ENCODE results near the gene CLRN2. TPM values are rescaled to one million over a fixed set of nuclear protein-coding genes. Genes with fewer than 3 reads are reported as not detected.

Gene CLRN2
- total RNA-seq (ENCODE audit: low replicate concordance), result not detected in 2 replicates
- long read RNA-seq, result 0 reads

- no peak within 1 kb of the TSS for H3K4me3 Mint-ChIP-seq
- H3K27me3 Mint-ChIP-seq, result peaks cover 30% of the 10 kb centered on the region
- peaks cover 30% of the 10 kb centered on the region for H3K4me1 Mint-ChIP-seq (ENCODE audit: unreplicated experiment)
- H3K36me3 Mint-ChIP-seq, result peaks cover 4% of the 10 kb centered on the region
- DNase-seq (ENCODE audit: extremely low spot score, unreplicated experiment), result no peak
- H3K27ac Mint-ChIP-seq, result no peak within 1 kb of the TSS
- H3K9me3 Mint-ChIP-seq, result no peaks in the 10 kb centered on the region
- no peak for TF ChIP-seq CTCF (conservative IDR thresholded peaks at IDR 0.05)
Measured at GRCh38 chr4:17514865-17515264, at the start of gene CLRN2. Gene CLRN2, plus strand, starts transcription at chr4:17515165. Its CDS starts 102 bp downstream, at chr4:17515267.

- peak overlapping the region; percentile 39 for H3K27ac Mint-ChIP-seq
Measured at GRCh38 chr4:17468619-17469221, 46.2 kb upstream of the CLRN2 start.

GRCh38 chr4:17469931-17470674 is 44.9 kb upstream of the CLRN2 start:
- peaks cover 15% of the 10 kb centered on the region for H3K4me1 Mint-ChIP-seq (ENCODE audit: unreplicated experiment)
- no peaks in the 10 kb centered on the region for H3K27me3 Mint-ChIP-seq
- TF ChIP-seq CTCF (conservative IDR thresholded peaks at IDR 0.05), result no peak
- H3K4me3 Mint-ChIP-seq, result no peak overlapping the region
- no peak for DNase-seq (ENCODE audit: extremely low spot score, unreplicated experiment)
- no peak overlapping the region for H3K27ac Mint-ChIP-seq
- no peaks in the 10 kb centered on the region for H3K9me3 Mint-ChIP-seq
- no peaks in the 10 kb centered on the region for H3K36me3 Mint-ChIP-seq

More at GRCh38 chr4:17468619-17469221, 46.2 kb upstream of the CLRN2 start:
- TF ChIP-seq CTCF (conservative IDR thresholded peaks at IDR 0.05), result peak; percentile 81
- Mint-ChIP-seq H3K9me3 (no peaks in the 10 kb centered on the region), H3K36me3 (no peaks in the 10 kb centered on the region), H3K4me1 (ENCODE audit: unreplicated experiment) (peaks cover 15% of the 10 kb centered on the region), H3K27me3 (no peaks in the 10 kb centered on the region), H3K4me3 (no peak overlapping the region)
- no peak for DNase-seq (ENCODE audit: extremely low spot score, unreplicated experiment)

- no peaks in the 10 kb centered on the region for H3K36me3 Mint-ChIP-seq
- DNase-seq (ENCODE audit: extremely low spot score, unreplicated experiment), result no peak
- H3K27ac Mint-ChIP-seq, result no peak overlapping the region
- no peaks in the 10 kb centered on the region for H3K27me3 Mint-ChIP-seq
- no peak for TF ChIP-seq CTCF (conservative IDR thresholded peaks at IDR 0.05)
- no peak overlapping the region for H3K4me3 Mint-ChIP-seq
- no peaks in the 10 kb centered on the region for H3K9me3 Mint-ChIP-seq
- peaks cover 11% of the 10 kb centered on the region for H3K4me1 Mint-ChIP-seq (ENCODE audit: unreplicated experiment)
Measured at GRCh38 chr4:17475481-17475880, 39.5 kb upstream of the CLRN2 start.

GRCh38 chr4:17476853-17477252 is 38.1 kb upstream of the CLRN2 start:
- no peak overlapping the region for H3K27ac Mint-ChIP-seq
- TF ChIP-seq CTCF (conservative IDR thresholded peaks at IDR 0.05), result no peak
- no peaks in the 10 kb centered on the region for H3K27me3 Mint-ChIP-seq
- no peaks in the 10 kb centered on the region for H3K9me3 Mint-ChIP-seq
- no peak overlapping the region for H3K4me3 Mint-ChIP-seq
- peaks cover 11% of the 10 kb centered on the region for H3K4me1 Mint-ChIP-seq (ENCODE audit: unreplicated experiment)
- H3K36me3 Mint-ChIP-seq, result no peaks in the 10 kb centered on the region
- DNase-seq (ENCODE audit: extremely low spot score, unreplicated experiment), result no peak
